Bladder microvascular endothelial cell (primary cell): Measurements from ENCODE around the gene C6orf15. TPM values are rescaled to one million over a fixed set of nuclear protein-coding genes. Genes with fewer than 3 reads are reported as not detected.

ENCODE experiments used
- total RNA-seq: library from RNA; depleted of rRNA; stranded (reverse); fragments of >200 nt; gene quantifications from 2 replicates; pipeline ENCODE4 v1.2.3, GENCODE V29; 2014

C6orf15 gene
- not detected in 2 replicates for total RNA-seq

GRCh38 chr6:31112478-31112877 lies at the start of gene C6orf15:
Gene C6orf15, minus strand, starts transcription at chr6:31112575. Its CDS starts 20 bp downstream, at chr6:31112555.

DNA sequence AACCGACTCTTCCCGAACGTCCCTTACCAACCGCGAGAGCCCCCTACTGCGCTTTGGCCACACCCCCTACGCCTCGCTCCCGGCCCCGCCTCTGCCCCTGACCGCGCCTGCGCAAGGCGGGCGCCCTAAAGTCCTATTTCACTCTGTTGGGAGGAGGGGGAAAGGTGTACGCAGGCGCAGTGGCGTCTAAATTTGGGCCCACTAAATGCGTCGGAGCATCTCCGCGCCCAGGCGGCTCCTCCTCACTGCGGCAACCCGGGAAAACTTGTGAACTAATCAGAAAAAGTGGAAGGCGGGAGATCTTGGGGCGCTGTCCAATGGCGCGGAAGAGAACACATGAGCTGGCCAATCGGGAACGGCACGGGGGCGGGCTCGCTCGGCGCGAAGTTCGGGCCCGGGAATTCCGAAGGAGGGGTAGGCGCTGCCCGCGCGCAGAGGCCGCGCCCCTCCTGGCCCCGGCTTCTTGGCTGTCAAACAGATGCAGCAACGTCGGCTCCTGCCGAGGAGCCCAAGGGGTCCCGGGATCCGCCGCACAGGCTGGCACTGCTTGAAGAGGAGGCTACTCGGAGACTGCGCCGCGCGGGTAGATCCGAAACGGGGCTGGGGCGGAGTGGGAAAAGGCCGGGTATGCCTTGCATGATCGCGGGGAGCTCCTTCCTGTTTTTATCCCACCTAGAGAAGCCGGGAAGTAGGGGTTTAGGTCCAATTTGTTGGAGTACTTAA lies 45.9 kb upstream of the C6orf15 start, which contains the start of gene TCF19:
Gene TCF19, plus strand, starts transcription at position 450 of the 723 bp plus-strand sequence. CDS start 881 bp downstream, outside the sequence.

DNA sequence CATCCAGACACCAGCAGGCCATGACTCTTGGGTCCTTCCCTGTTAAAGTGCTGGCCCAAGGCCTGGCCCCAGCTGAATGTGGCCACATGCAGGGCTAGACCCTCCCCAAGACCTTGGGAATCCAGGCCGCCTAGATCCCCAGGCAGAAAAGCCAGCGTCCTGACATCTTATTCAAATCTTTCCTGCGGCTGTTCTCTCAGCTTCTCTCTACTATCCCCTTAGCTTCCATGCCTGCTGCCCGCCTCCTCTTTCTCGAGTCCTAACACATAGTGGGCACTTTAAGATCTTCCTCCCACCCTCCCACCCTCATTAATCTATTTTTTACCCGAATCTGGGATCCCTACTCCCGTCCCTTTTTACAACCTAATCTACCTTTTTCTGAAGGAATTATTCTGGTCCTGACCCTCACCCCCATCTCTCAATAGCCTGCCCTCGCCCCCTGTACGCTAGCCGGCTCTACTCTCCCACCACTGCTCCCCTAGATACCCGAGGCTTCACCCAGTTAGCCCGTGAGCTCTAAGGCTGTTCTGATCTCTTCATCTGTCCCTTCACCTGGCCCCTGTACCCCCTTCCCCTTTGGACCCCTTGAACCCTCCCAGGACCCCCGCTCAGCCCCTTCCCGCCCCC lies 45.3 kb upstream of the C6orf15 start, which contains the start of gene CCHCR1:
Gene CCHCR1, minus strand, starts transcription at position 290 of the 627 bp plus-strand sequence. Its CDS starts 202 bp downstream, at position 88.

DNA sequence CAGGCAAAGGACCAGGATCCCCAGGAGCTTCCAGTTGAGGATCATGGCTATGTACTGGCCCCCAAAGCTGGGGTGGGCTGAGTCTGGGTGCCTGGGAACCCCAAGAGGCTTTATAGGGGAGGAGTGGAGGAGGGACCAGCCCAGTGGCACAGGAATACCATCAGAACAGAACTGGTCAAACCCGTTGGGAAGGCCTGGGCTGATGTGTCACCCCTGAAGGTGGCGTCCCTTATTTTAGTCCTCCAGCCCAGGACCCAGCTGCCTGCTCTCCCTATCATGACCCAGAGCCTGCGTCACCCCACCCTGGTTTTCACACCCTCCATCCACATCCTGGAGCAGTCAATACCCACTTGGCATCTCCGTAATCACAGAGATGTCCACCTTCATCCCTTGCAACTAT lies 26.6 kb upstream of the C6orf15 start, which contains the start of gene PSORS1C2:
Gene PSORS1C2, minus strand, starts transcription at position 85 of the 400 bp plus-strand sequence. Its CDS starts 40 bp downstream, at position 45.

DNA sequence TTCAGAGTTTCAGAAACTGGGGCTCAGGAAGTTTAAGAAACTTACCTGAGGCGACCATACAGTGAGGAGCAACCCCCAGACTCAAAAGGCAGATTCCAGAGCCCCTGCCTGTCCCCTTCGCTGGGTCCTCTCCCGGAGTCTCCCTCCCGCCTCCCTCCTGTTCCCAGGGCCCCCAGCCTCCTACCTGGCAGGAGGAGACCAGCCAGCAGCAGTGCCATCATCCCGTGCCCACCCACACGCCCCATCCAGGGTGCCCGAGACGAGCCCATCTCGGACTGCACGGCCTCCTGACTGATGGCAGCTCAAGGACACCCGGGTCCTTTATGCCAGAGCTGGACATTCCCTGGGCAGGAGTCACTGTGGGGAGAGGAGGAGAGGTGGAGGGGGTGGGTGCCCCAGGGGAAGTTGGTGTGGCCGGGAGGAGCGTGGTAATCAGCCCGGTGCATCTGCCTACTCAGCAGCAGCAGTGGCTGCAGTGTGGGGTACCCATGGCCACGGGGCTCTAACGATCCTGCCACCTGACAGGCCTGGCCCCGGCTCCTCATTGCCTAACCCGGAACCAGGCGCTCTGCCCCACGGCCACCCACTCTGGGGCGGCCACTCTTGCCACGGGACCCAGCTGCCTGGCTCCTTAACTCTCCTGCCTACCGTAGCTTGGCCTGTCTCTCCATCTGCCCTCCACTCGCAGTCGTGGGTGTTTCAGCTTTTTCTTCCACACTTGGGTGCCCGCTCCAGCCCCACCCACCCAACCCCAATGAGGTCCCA lies 8.0 kb upstream of the C6orf15 start, which contains the start of gene CDSN:
Gene CDSN, minus strand, starts transcription at position 296 of the 765 bp plus-strand sequence. Its CDS starts 27 bp downstream, at position 269.

GRCh38 chr6:31114541-31114878 lies 2.1 kb upstream of the C6orf15 start, which contains the start of gene PSORS1C1:
Gene PSORS1C1, plus strand, starts transcription at chr6:31114800. Its CDS starts 14,833 bp downstream, at chr6:31129633.

Other genes with a start within 250 kb of the C6orf15 start
- 2.6 and 18.4 TPM in 2 replicates for gene DDR1, start 228.1 kb downstream of the C6orf15 start, total RNA-seq
- 7.6 and 21.7 TPM in 2 replicates for gene GTF2H4, start 204.4 kb downstream of the C6orf15 start, total RNA-seq
- 11.8 and 23.8 TPM in 2 replicates for gene VARS2, start 198.3 kb downstream of the C6orf15 start, total RNA-seq
- 0.16 TPM in 1 of 2 replicates, not detected in the other for gene SFTA2, start 180.4 kb downstream of the C6orf15 start, total RNA-seq
- gene MUCL3, start 171.6 kb downstream of the C6orf15 start, total RNA-seq = not detected in 2 replicates
- gene MUC21, start 128.9 kb downstream of the C6orf15 start, total RNA-seq = not detected in 2 replicates
- gene MUC22, start 102.1 kb downstream of the C6orf15 start, total RNA-seq = not detected in 2 replicates
- 5.7 and 8.1 TPM in 2 replicates for gene PSORS1C1, start 2.2 kb upstream of the C6orf15 start, total RNA-seq
- gene CDSN, start 7.9 kb upstream of the C6orf15 start, total RNA-seq = 0.06 TPM in 1 of 2 replicates, not detected in the other
- not detected in 2 replicates for gene PSORS1C2, start 26.5 kb upstream of the C6orf15 start, total RNA-seq
- 15.7 and 16.2 TPM in 2 replicates for gene CCHCR1, start 45.2 kb upstream of the C6orf15 start, total RNA-seq
- gene TCF19, start 46.0 kb upstream of the C6orf15 start, total RNA-seq = 16.6 and 30.6 TPM in 2 replicates
- gene POU5F1, start 58.1 kb upstream of the C6orf15 start, total RNA-seq = 0.19 and 0.32 TPM in 2 replicates
- gene HLA-C, start 159.5 kb upstream of the C6orf15 start, total RNA-seq = 339 and 577 TPM in 2 replicates
- 1,116 and 1,298 TPM in 2 replicates for gene HLA-B, start 244.6 kb upstream of the C6orf15 start, total RNA-seq